Subcutaneous abdominal adipose tissue (tissue), 5 donors: ENCODE measurements around the gene CAPN2.

ENCODE experiments used
- H3K27ac ChIP-seq: one replicate; pipeline ENCODE4 v1.7.0; 2013; ENCODE audit warnings: low read depth, mild to moderate bottlenecking, inconsistent platforms, low read length, moderate library complexity
- H3K27me3 ChIP-seq, 5 donors: one replicate each; pipeline ENCODE4 v1.7.0; 2013; ENCODE audit warnings: low read length in 5 of 5, inconsistent platforms in 1 of 5; ENCODE audit not compliant: control insufficient read depth in 5 of 5, insufficient read depth in 4 of 5
- H3K36me3 ChIP-seq, 5 donors: one replicate each; pipeline ENCODE4 v1.7.0; 2013; ENCODE audit warnings: low read length in 5 of 5; ENCODE audit not compliant: control insufficient read depth in 5 of 5, insufficient read depth in 5 of 5
- H3K4me1 ChIP-seq, 5 donors: one replicate each; pipeline ENCODE4 v1.7.0; 2013; ENCODE audit warnings: low read length in 5 of 5, mild to moderate bottlenecking in 3 of 5, moderate library complexity in 1 of 5; ENCODE audit not compliant: control insufficient read depth in 5 of 5, insufficient read depth in 5 of 5
- H3K4me3 ChIP-seq, 5 donors: one replicate each; pipeline ENCODE4 v1.7.0; 2013; ENCODE audit warnings: low read length in 5 of 5, low read depth in 1 of 5
- H3K9ac ChIP-seq, 5 donors: one replicate each; pipeline ENCODE4 v1.7.0; 2013; ENCODE audit warnings: low read length in 5 of 5, mild to moderate bottlenecking in 4 of 5, moderate library complexity in 3 of 5
- H3K9me3 ChIP-seq, 5 donors: one replicate each; pipeline ENCODE4 v1.7.0; 2013; ENCODE audit warnings: low read length in 5 of 5; ENCODE audit not compliant: control insufficient read depth in 5 of 5
- donor health status: healthy.
- donor health status: healthy.
- donor health status: healthy.
- donor health status: healthy.
- donor health status: healthy.

CAPN2 gene

DNA sequence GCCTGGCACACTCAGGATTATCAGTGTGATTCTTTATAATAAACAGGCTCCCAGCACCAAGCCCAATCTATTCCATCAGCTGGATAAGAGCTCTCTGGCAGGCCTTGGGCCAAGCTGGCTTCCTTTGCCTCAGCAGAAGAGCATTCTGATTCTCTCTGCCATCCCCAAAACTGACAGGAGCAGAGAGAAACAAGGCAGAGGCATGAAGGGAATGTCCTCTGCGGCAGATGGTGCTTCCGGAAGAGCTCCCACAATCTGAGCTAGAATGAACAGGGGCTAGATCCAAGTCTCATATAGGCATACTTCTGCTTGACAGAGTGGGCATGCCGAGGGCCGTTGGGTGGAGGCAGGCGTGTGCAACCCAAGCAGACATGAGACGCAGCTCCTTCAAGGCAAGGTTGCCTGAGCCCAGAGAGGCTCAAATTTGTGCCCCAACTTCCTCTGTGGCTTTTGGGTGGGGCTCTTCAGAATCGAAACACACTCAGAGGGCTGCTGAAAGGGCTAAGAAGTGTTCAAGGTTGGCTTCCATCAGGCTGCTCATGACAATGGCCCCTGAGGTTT, 4.0 kb downstream of the CAPN2 start:
- H3K36me3 ChIP-seq, result peaks cover 0 to 48% (median 41%) of the 10 kb centered on the region in 5 donors
- H3K4me1 ChIP-seq, result peaks cover 17 to 72% (median 61%) of the 10 kb centered on the region in 5 donors
- H3K27me3 ChIP-seq, result no peaks in the 10 kb centered on the region
- H3K9ac ChIP-seq, result peak overlapping the region in 4 of 5 donors; percentile 22 to 49 (median 44)
- H3K27ac ChIP-seq, result peak overlapping the region; percentile 94
- no peaks in the 10 kb centered on the region for H3K9me3 ChIP-seq
- H3K4me3 ChIP-seq, result peak overlapping the region in 4 of 5 donors; percentile 2 to 33 (median 18)

DNA sequence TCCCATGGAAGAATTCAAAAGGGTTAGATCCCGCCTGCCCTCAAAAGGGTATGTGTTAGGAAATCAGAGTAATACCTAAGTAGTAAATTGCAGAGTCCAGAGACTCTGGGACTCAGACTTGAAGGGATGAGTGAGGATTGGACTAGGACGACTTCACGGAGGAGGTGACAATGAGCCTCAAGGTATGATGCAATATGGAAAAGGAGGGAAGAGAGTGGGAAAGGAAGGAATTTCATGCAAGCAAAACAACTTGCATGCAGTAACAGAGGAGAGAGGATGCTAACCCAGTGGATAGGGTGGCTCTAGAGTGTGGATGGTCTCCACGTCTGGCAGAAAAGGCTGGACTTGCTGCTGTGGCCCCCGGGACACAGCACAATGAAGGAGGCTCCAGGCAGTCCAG, 4.8 kb downstream of the CAPN2 start:
- Histone ChIP-seq H3K27ac (peak overlapping the region; percentile 94), H3K36me3 (peaks cover 0 to 51% (median 43%) of the 10 kb centered on the region in 5 donors), H3K9ac (peak overlapping the region in 1 of 5 donors; percentile 42), H3K9me3 (no peaks in the 10 kb centered on the region), H3K27me3 (no peaks in the 10 kb centered on the region), H3K4me3 (no peak overlapping the region), H3K4me1 (peaks cover 20 to 72% (median 62%) of the 10 kb centered on the region in 5 donors)

DNA sequence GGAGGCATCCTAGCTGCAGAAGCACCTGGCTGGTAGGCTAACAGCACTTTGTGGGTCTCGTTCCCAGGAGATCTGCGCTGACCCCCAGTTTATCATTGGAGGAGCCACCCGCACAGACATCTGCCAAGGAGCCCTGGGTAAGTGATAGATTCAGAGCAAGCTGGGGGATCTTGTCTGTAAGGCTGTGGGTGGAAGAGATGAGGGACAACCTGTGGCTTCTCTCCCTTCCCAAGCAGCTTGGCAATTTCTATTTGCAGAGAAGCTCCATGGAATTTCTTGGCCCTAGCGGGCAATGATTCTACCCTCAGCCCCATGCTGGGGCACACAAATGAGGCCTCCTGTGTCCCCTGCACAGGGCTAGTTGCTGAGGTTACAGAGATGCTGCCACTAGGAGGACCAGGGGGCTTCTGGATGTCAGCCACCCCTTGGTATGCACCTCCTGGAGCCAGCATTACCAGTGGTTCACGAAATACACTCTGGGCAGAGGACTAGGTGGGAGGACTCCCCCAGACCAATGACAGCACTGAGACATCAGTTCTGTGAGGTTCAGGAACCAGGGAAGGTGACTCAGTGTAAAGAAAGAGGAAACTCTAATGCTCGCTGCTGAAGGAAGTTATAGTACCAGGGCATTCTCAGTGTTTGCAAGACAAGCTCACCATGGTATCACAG, 5.5 kb downstream of the CAPN2 start:
- peaks cover 20 to 74% (median 63%) of the 10 kb centered on the region in 5 donors for H3K4me1 ChIP-seq
- H3K9ac ChIP-seq, result no peak overlapping the region
- H3K4me3 ChIP-seq, result no peak overlapping the region
- peak overlapping the region; percentile 94 for H3K27ac ChIP-seq
- no peaks in the 10 kb centered on the region for H3K9me3 ChIP-seq
- no peaks in the 10 kb centered on the region for H3K27me3 ChIP-seq
- H3K36me3 ChIP-seq, result peaks cover 0 to 51% (median 43%) of the 10 kb centered on the region in 5 donors

DNA sequence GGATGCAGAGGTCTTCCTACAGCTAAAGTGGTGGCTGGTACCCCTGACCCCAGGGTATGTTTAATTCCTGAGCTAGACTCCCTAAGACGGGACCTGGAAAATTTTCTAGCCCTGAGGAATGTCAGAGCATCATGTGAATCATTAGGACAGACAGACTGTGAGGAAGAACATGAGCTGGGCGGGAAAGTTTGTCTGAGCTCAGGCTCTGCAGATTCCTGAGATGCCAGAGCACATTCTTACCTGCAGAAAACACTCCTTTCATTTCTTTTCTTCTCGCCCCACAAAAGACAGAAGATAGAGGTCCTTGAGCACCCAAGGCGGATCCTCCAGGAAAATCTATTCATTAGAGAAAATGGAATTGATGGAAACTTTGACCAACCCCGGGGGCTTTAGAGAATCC, 6.5 kb downstream of the CAPN2 start:
- no peaks in the 10 kb centered on the region for H3K9me3 ChIP-seq
- H3K36me3 ChIP-seq, result peaks cover 0 to 57% (median 48%) of the 10 kb centered on the region in 5 donors
- no peak overlapping the region for H3K9ac ChIP-seq
- H3K27ac ChIP-seq, result peak overlapping the region; percentile 84
- H3K4me3 ChIP-seq, result no peak overlapping the region
- no peaks in the 10 kb centered on the region for H3K27me3 ChIP-seq
- peaks cover 20 to 73% (median 56%) of the 10 kb centered on the region in 5 donors for H3K4me1 ChIP-seq

DNA sequence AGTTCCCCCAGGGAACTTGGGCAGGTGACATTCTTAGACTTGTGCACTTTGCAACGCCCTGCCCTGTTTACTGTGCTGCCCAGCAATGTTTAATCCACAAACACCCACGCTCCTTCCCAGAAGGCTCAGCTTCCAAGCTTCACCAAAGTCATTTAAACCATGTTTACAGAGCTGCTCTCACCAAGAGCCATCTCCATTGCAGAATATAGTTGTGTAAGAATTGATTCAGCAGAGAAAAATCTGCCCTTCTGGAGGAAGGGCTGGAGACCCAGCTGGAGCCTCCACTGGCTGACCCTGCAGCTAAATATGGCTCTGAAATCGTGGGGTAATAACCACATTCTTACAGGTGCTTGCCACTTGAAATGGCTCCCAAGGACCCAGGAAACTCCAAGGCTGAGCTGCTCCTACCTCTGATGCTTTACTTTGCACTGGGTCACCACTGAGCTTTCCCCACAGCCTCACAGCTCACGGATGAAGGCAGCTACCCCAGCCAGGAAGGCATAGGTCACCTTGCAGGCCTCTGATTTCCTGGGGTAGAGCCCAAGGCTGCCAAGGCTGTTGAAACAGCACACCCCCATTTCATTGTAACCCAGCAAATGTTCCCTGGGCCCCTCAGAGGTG, 8.7 kb downstream of the CAPN2 start:
- H3K36me3 ChIP-seq, result peaks cover 0 to 65% (median 51%) of the 10 kb centered on the region in 5 donors
- peak overlapping the region in 2 of 5 donors; percentile 13 to 21 for H3K9ac ChIP-seq
- H3K4me1 ChIP-seq, result peaks cover 15 to 62% (median 41%) of the 10 kb centered on the region in 5 donors
- H3K27ac ChIP-seq, result peak overlapping the region; percentile 84
- H3K9me3 ChIP-seq, result no peaks in the 10 kb centered on the region
- H3K27me3 ChIP-seq, result no peaks in the 10 kb centered on the region
- H3K4me3 ChIP-seq, result no peak overlapping the region

DNA sequence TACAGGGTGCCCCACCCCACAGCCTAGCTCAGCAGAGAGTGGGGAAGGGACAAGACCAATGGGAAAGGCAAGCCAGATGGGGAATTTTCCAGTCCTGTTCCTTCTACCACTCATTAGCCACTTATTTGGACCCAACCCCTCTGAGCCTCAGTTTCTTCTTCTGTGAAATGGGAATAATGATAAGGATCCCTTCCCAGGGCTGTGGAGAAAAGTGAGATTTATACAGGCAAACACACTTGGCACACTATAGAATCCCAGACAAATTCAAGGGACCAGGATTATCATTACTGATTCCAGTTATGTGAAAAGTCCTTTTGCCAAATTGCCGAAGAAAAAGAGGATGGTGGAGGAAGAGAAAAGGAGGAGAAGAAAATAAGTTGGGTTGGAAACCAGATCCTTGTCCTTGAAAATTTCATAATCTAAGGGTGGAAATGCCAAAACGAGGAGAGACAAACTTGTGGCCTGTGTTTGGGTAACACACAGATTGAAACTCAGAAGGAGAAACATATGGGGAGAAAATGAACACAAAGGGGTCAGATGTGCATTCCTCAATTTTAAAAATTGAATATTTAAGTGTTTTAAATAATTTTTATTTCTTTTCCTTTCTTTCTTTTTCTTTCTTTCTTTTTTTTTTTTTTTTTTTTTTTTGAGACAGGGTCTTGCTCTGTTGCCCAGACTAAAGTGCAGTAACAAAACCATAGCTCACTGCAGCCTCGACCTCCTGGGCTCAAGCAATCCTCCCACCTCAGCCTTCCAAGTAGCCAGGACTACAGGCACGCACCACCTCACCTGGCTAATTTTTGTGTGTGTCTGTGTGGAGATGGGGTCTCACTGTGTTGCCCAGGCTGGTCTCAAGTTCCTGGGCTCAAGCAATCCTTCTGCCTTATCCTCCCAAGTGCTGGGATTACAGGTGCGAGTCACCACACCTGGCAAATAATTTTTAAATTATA, 9.6 kb downstream of the CAPN2 start:
- Histone ChIP-seq H3K27ac (peak overlapping the region; percentile 84), H3K27me3 (no peaks in the 10 kb centered on the region), H3K4me1 (peaks cover 15 to 62% (median 39%) of the 10 kb centered on the region in 5 donors), H3K9ac (no peak overlapping the region), H3K4me3 (no peak overlapping the region), H3K9me3 (no peaks in the 10 kb centered on the region), H3K36me3 (peaks cover 0 to 65% (median 51%) of the 10 kb centered on the region in 5 donors)

DNA sequence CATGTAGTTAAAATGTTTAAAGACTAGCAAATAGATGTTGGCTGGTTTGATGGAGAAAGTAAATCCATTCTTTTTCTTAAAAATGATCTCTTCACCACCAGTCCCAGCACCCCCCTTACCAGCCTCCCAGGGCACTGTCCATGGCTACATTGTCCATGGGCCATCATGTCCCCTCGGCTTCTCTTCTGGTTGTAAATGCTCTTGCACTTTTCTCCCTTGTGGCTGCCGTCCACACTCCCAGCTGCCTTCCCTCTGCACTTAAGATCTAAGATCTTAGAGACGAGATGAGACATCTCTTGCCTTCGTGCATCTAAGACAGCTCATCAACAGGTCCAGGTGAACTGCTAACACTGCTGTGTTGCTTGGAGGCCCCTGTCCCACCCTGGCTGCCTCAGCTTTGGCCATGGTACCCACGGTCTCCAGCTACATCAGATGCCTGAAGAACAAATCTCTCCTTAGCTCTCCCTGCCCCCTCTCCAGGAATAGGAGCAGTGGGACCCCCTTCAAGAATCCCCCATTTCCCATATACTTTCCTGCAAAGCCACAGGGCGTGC, 11.1 kb downstream of the CAPN2 start:
- H3K36me3 ChIP-seq, result peaks cover 0 to 55% (median 38%) of the 10 kb centered on the region in 5 donors
- H3K27ac ChIP-seq, result peak overlapping the region; percentile 41
- no peaks in the 10 kb centered on the region for H3K27me3 ChIP-seq
- H3K4me1 ChIP-seq, result peaks cover 19 to 68% (median 46%) of the 10 kb centered on the region in 5 donors
- no peaks in the 10 kb centered on the region for H3K9me3 ChIP-seq
- no peak overlapping the region for H3K4me3 ChIP-seq
- no peak overlapping the region for H3K9ac ChIP-seq

DNA sequence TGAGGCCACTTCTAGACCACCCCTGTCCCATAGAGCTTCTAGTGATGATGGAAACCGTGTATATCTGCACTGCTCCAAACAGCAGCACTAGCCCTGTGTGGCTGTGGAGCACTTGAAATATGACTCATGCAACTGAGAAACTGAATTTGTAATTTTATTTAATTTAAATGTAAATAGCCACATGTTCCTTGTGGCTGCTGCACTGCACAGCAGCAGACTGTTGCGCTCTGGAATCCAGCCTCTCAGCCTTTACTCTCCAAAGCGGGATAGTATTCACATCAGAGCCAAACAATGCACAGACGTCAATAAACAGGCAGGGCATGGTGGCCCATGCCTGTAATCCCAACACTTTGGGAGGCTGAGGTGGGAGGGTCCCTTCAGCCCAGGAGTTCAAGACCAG, 12.0 kb downstream of the CAPN2 start:
- H3K9ac ChIP-seq, result no peak overlapping the region
- no peak overlapping the region for H3K27ac ChIP-seq
- H3K36me3 ChIP-seq, result peaks cover 0 to 52% (median 35%) of the 10 kb centered on the region in 5 donors
- H3K4me3 ChIP-seq, result no peak overlapping the region
- no peaks in the 10 kb centered on the region for H3K9me3 ChIP-seq
- no peaks in the 10 kb centered on the region for H3K27me3 ChIP-seq
- peaks cover 18 to 65% (median 46%) of the 10 kb centered on the region in 5 donors for H3K4me1 ChIP-seq

DNA sequence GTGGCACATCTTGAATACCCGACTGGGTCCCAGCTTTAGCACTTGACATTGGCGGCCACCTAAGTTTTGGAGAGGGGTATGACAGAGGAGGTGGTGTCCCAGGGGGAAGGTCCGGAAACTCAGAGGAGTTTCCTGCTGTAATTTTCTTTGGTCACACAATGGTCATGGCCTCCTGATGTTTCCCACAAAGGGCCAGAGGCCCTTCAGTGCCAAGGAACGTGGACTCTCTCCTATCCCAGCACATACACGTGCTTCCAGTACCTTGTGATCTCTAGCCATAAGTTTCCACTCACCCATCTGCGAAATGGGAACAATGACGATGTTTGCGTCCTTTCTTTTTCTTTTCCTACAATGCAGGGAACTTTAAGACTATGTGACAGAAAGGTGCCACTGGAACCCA, 13.2 kb downstream of the CAPN2 start:
- peaks cover 0 to 40% (median 25%) of the 10 kb centered on the region in 5 donors for H3K36me3 ChIP-seq
- peaks cover 19 to 63% (median 43%) of the 10 kb centered on the region in 5 donors for H3K4me1 ChIP-seq
- no peaks in the 10 kb centered on the region for H3K27me3 ChIP-seq
- H3K4me3 ChIP-seq, result peak overlapping the region in 1 of 5 donors; percentile 19
- peak overlapping the region in 3 of 5 donors; percentile 45 to 79 (median 60) for H3K9ac ChIP-seq
- H3K27ac ChIP-seq, result peak overlapping the region; percentile 92
- no peaks in the 10 kb centered on the region for H3K9me3 ChIP-seq
